ENCODE data around the gene SINHCAF.

DNA sequence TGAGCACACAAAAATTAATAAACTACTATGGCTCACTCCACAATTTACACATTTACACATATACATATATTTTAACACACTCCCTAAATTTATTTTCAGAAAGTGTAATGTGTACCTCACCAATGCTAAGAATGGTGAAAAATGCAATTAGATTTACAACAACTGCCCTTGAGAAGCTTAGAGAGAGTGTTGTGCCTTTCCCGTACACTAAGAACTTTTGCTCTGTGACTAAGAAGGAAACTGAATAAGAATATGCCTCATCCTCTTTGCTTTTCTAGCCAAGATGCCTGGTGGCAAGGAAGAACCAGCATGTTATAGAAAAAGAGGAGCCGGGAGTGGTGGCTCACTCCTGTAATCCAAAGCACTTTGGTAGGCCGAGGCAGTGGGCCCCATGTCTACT, 62.3 kb downstream of the SINHCAF start:
- TF ChIP-seq, protein P1, sequence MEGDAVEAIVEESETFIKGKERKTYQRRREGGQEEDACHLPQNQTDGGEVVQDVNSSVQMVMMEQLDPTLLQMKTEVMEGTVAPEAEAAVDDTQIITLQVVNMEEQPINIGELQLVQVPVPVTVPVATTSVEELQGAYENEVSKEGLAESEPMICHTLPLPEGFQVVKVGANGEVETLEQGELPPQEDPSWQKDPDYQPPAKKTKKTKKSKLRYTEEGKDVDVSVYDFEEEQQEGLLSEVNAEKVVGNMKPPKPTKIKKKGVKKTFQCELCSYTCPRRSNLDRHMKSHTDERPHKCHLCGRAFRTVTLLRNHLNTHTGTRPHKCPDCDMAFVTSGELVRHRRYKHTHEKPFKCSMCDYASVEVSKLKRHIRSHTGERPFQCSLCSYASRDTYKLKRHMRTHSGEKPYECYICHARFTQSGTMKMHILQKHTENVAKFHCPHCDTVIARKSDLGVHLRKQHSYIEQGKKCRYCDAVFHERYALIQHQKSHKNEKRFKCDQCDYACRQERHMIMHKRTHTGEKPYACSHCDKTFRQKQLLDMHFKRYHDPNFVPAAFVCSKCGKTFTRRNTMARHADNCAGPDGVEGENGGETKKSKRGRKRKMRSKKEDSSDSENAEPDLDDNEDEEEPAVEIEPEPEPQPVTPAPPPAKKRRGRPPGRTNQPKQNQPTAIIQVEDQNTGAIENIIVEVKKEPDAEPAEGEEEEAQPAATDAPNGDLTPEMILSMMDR (IDR thresholded peaks at IDR 0.05), result no peak
- no peak for TF ChIP-seq POLR2AphosphoS5 (IDR thresholded peaks at IDR 0.05; ENCODE audit: insufficient read depth in 1 of 2, low read depth in 1 of 2)

Measured in vagina (tissue), 2 donors.